ENCODE results near the gene KATNBL1. TPM values are rescaled to one million over a fixed set of nuclear protein-coding genes. Genes with fewer than 3 reads are reported as not detected.
"Not testable (repeated sequence)": the region's sequence is repeated elsewhere in the genome, so short reads cannot be mapped to it uniquely, and the experiment has no call there.

The KATNBL1 gene
- total RNA-seq, 4 donors from 2014 or later: 35.4 to 83.1 (median 44.5) TPM

GRCh38 chr15:34203936-34204335, 6.0 kb downstream of the KATNBL1 start:
- TF ChIP-seq CTCF (IDR thresholded peaks at IDR 0.05): no peak
- ATAC-seq (ENCODE audit: low FRiP score): no peak
- no peak for DNase-seq (ENCODE audit: low spot score)

GRCh38 chr15:34203305-34203704, 6.6 kb downstream of the KATNBL1 start:
- no peak for TF ChIP-seq CTCF (IDR thresholded peaks at IDR 0.05)

GRCh38 chr15:34193272-34193671, 16.6 kb downstream of the KATNBL1 start:
- ATAC-seq (ENCODE audit: low FRiP score); DNase-seq (ENCODE audit: low spot score): not testable (repeated sequence)

More at GRCh38 chr15:34203305-34203704, 6.6 kb downstream of the KATNBL1 start:
- DNase-seq (ENCODE audit: low spot score): no peak
- no peak for ATAC-seq (ENCODE audit: low FRiP score)

- DNase-seq (ENCODE audit: low spot score) (no peak), ATAC-seq (ENCODE audit: low FRiP score) (no peak)
- no peak for TF ChIP-seq CTCF (IDR thresholded peaks at IDR 0.05)
These were observed 21.2 kb downstream of the KATNBL1 start for GRCh38 chr15:34188711-34189110.

GRCh38 chr15:34185666-34186065, 24.2 kb downstream of the KATNBL1 start:
- no peak for ATAC-seq (ENCODE audit: low FRiP score)
- no peak for DNase-seq (ENCODE audit: low spot score)
- TF ChIP-seq CTCF (IDR thresholded peaks at IDR 0.05): no peak

- no peak for DNase-seq (ENCODE audit: low spot score)
- no peak for ATAC-seq (ENCODE audit: low FRiP score)
- no peak for TF ChIP-seq CTCF (IDR thresholded peaks at IDR 0.05)
These were observed 27.0 kb downstream of the KATNBL1 start for GRCh38 chr15:34182942-34183341.

GRCh38 chr15:34179234-34179633, 30.7 kb downstream of the KATNBL1 start:
- ATAC-seq (ENCODE audit: low FRiP score) (no peak), DNase-seq (ENCODE audit: low spot score) (no peak)
- no peak for TF ChIP-seq CTCF (IDR thresholded peaks at IDR 0.05)

GRCh38 chr15:34165987-34166573, 43.8 kb downstream of the KATNBL1 start:
- ATAC-seq (ENCODE audit: low FRiP score); DNase-seq (ENCODE audit: low spot score): not testable (repeated sequence)
